ENCODE measurements around the gene CAB39L. TPM values are rescaled to one million over a fixed set of nuclear protein-coding genes. Genes with fewer than 3 reads are reported as not detected.

Gene CAB39L
- 13.0 and 13.6 TPM in 2 replicates for total RNA-seq

DNA sequence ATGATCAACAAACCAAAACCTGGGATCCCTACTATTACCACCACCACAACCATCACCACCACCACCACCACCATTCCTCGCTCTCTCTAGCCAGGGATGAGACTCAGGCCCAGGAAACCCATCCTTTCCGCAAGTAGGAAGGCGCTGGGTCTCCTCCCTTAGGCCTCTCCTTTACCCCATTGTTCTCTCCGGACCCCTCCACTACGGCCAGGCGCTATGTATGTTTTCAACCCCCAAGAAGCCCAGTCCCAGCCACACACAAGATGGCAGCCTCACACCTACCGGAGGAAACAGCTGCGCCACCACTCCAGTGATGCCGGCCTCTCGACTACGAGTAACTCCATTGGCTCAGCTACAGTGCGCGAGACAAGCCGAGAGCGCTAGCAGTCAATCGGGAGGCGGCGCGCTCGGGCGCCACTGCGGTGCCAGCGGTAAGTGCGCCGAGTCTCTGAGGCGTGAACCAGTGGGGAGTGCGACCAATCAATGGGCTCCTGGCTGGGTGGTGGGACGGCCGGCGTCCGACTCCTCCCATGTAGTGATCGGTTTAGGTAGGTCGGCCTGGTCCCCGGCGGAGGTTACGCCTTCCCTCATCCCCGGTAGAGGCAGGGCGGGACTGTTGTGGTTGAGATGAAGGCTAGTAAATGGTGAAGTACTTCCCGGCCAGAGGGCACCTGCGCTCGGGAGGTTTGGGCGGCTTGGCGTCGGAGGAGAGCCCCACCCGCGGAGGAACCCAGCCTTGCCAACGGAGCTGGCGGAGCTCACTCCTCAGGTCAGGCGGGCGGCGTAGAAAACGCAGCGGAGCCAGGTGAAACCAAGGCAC lies at the start of gene CAB39L, which contains the start of gene SETDB2:
CAB39L (minus strand) TSS at position 361 of the 820 bp plus-strand sequence. CDS start 61,154 bp downstream, outside the sequence.
SETDB2 (plus strand) TSS at position 571 of the 820 bp plus-strand sequence. CDS start 7,620 bp downstream, outside the sequence.

Other genes starting within 250 kb of the CAB39L start
- not detected in 2 replicates for gene MLNR, start 223.7 kb downstream of the CAB39L start, total RNA-seq
- gene CDADC1, start 196.1 kb downstream of the CAB39L start, total RNA-seq, result 2.7 and 5.0 TPM in 2 replicates
- 10.0 and 12.7 TPM in 2 replicates for gene SETDB2, start 210 bp upstream of the CAB39L start, total RNA-seq
- 17.7 and 23.0 TPM in 2 replicates for gene PHF11, start 51.9 kb upstream of the CAB39L start, total RNA-seq
- 19.7 and 22.8 TPM in 2 replicates for gene RCBTB1, start 141.5 kb upstream of the CAB39L start, total RNA-seq
- gene ARL11, start 184.4 kb upstream of the CAB39L start, total RNA-seq, result not detected in 2 replicates
- gene EBPL, start 247.4 kb upstream of the CAB39L start, total RNA-seq, result 30.5 and 37.0 TPM in 2 replicates